Neural cell (in vitro differentiated cells): ENCODE data around the gene THTPA. TPM values are rescaled to one million over a fixed set of nuclear protein-coding genes. Genes with fewer than 3 reads are reported as not detected.

ENCODE experiments used
- H2AFZ ChIP-seq: fragments of 200-600, 300-800 bp; sonication (generic), shearing (Covaris generic); 2 replicates; pipeline ENCODE4 v1.6.0; 2014; ENCODE audit warnings: low read depth, mild to moderate bottlenecking, antibody characterized with exemption, low read length, moderate library complexity
- H3F3A ChIP-seq: fragments of 200-600 bp; shearing (Covaris generic); 2 replicates; pipeline ENCODE4 v1.6.1; 2016; ENCODE audit warnings: mild to moderate bottlenecking, moderate library complexity, mixed read lengths, antibody characterized with exemption, low read length; ENCODE audit not compliant: insufficient read depth, poor library complexity, severe bottlenecking
- H3K27ac ChIP-seq: fragments of 200-600, 300-800 bp; sonication (generic), shearing (Covaris generic); 2 replicates; pipeline ENCODE4 v1.5.1; 2014; ENCODE audit warnings: mild to moderate bottlenecking, low read length, moderate library complexity
- H3K27me3 ChIP-seq: fragments of 300-800, 200-600 bp; sonication (generic), shearing (Covaris generic); 2 replicates; pipeline ENCODE4 v1.6.0; 2014; ENCODE audit warnings: mild to moderate bottlenecking, low read depth, low read length, moderate library complexity; ENCODE audit not compliant: insufficient read depth
- H3K36me3 ChIP-seq: fragments of 300-800, 200-600 bp; sonication (generic), shearing (Covaris generic); 2 replicates; pipeline ENCODE4 v1.5.1; 2014; ENCODE audit warnings: mild to moderate bottlenecking, antibody characterized with exemption, low read length, moderate library complexity; ENCODE audit not compliant: insufficient read depth
- H3K4me2 ChIP-seq: fragments of 300-800, 200-600 bp; sonication (generic), shearing (Covaris generic); 2 replicates; pipeline ENCODE4 v1.6.0; 2014; ENCODE audit warnings: mild to moderate bottlenecking, low read length
- H3K4me3 ChIP-seq: fragments of 300-800, 200-600 bp; sonication (generic), shearing (Covaris generic); 2 replicates; pipeline ENCODE4 v1.5.1; 2014; ENCODE audit warnings: mild to moderate bottlenecking, low read length, moderate library complexity
- H3K79me2 ChIP-seq: fragments of 200-600 bp; shearing (Covaris generic); replicated peaks from 2 replicates; pipeline ENCODE4 v1.6.0; 2014; ENCODE audit warnings: mild to moderate bottlenecking, low read length, moderate library complexity; ENCODE audit not compliant: insufficient read depth
- H3K9ac ChIP-seq: fragments of 300-800, 200-600 bp; sonication (generic), shearing (Covaris generic); 2 replicates; pipeline ENCODE4 v1.6.1; 2016; ENCODE audit warnings: mild to moderate bottlenecking, low read length, mixed read lengths
- H3K9me2 ChIP-seq: fragments of 200-600 bp; shearing (Covaris generic); 2 replicates; pipeline ENCODE4 v1.6.1; 2016; ENCODE audit warnings: mild to moderate bottlenecking, low read length, mixed read lengths; ENCODE audit not compliant: insufficient read depth
- H3K9me3 ChIP-seq: fragments of 200-600, 300-800 bp; sonication (generic), shearing (Covaris generic); 2 replicates; pipeline ENCODE4 v1.6.1; 2016; ENCODE audit warnings: mild to moderate bottlenecking, mixed run types, low read length, moderate library complexity, mixed read lengths
- H4K20me1 ChIP-seq: fragments of 200-600 bp; shearing (Covaris generic); 2 replicates; pipeline ENCODE4 v1.6.1; 2016; ENCODE audit warnings: mild to moderate bottlenecking, mixed run types; ENCODE audit not compliant: insufficient read depth
- EP300 ChIP-seq: fragments of 450-650 bp; conservative IDR thresholded peaks from 2 replicates; pipeline ENCODE4 v1.6.1; 2014; ENCODE audit warnings: antibody characterized with exemption, mild to moderate bottlenecking, moderate library complexity; ENCODE audit not compliant: poor library complexity, severe bottlenecking
- EZH2 ChIP-seq: fragments of 200-600, 300-800 bp; shearing (Covaris generic), sonication (generic); IDR thresholded peaks from 2 replicates; pipeline ENCODE4 v1.6.1; 2014; ENCODE audit warnings: antibody characterized with exemption, low read length, borderline replicate concordance, mild to moderate bottlenecking; ENCODE audit not compliant: insufficient read depth, poor library complexity, severe bottlenecking
- MXI1 ChIP-seq: fragments of 450-650 bp; conservative IDR thresholded peaks from 2 replicates; pipeline ENCODE4 v1.6.1; 2014; ENCODE audit warnings: antibody characterized with exemption, mild to moderate bottlenecking; ENCODE audit not compliant: poor library complexity, severe bottlenecking
- POLR2AphosphoS5 ChIP-seq: IDR thresholded peaks from 2 replicates; pipeline ENCODE4 v1.6.1; 2012
- RAD21 ChIP-seq: fragments of 450-650 bp; conservative IDR thresholded peaks from 2 replicates; pipeline ENCODE4 v1.6.1; 2014; ENCODE audit warnings: antibody characterized with exemption, mild to moderate bottlenecking, moderate library complexity
- SMC3 ChIP-seq: fragments of 450-650 bp; conservative IDR thresholded peaks from 2 replicates; pipeline ENCODE4 v1.6.1; 2014; ENCODE audit warnings: antibody characterized with exemption, mild to moderate bottlenecking, moderate library complexity; ENCODE audit not compliant: poor library complexity
- TAF1 ChIP-seq: IDR thresholded peaks from 2 replicates; pipeline ENCODE4 v1.6.1; 2012; ENCODE audit warnings: low read depth
- polyA plus RNA-seq: library from polyadenylated mRNA; depleted of rRNA; stranded (reverse); fragments of >200 nt; gene quantifications from 2 replicates; pipeline ENCODE4 v1.2.3, GENCODE V29; 2014
- TF ChIP-seq, protein P1 (sequence below): fragments of 450-650 bp; IDR thresholded peaks from 2 replicates; pipeline ENCODE4 v1.5.1; 2014; ENCODE audit warnings: antibody characterized with exemption, mild to moderate bottlenecking, moderate library complexity; ENCODE audit not compliant: poor library complexity, severe bottlenecking
- TF ChIP-seq, protein P2 (sequence below): IDR thresholded peaks from 2 replicates; pipeline ENCODE4 v1.6.1; 2012; ENCODE audit warnings: borderline replicate concordance

The THTPA gene
- polyA plus RNA-seq, 1 donor from 2014 or later: 51.3 TPM

DNA sequence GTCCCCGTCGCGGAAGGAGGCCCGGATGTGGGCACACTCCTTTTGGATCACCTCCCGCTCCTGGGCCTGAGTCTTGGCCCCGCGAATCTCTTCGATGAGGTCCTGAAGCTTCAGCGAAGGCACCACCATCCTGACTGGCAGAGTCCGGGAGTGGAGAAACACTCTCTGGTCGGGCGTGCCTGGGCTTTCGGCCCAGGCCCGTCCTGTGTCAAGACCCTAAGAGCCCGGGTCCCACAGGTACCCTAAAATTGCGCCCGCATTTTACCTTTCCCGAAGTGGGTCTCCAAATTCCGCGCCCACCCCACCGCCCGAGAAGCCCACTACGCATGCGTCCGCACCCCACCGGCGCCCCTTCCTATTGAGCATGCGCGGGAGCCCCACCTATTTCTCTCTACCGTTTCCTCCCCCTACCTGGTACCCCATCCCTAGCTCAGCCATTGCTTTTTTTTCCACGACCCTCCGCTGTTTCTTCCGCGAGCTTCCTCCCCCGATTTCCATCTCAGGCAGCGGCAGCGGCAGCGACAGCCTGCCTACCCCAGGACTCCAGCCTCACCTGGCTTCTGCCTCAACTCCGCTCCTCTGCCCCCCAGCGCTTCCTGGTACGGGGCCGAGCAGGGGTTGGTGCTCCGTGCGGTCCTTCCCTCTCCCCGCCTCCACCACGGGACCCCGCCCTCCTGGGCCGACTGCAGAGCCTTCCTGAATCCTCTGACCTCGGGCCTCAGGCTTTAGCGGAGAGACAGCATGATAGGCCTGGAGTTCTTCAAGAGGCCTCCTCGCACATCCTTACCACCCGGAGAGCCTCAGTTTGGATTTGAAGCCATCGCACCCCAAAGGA lies 11.3 kb downstream of the THTPA start, which contains the start of gene AP1G2:
Gene AP1G2, minus strand, starts transcription at position 606 of the 835 bp plus-strand sequence. Its CDS starts 477 bp downstream, at position 129.
- Histone ChIP-seq H3K36me3 (no peaks in the 10 kb centered on the region), H3K4me3 (peak within 1 kb of the TSS; percentile 73), H3K9me2 (no peaks in the 10 kb centered on the region), H3K27me3 (no peaks in the 10 kb centered on the region), H4K20me1 (no peaks in the 10 kb centered on the region), H3K79me2 (no peaks in the 10 kb centered on the region), H2AFZ (peak within 1 kb of the TSS; percentile 42), H3K27ac (peak within 1 kb of the TSS; percentile 86), H3F3A (no peaks in the 10 kb centered on the region), H3K4me2 (peak within 1 kb of the TSS; percentile 68), H3K9ac (peak within 1 kb of the TSS; percentile 88), H3K9me3 (no peaks in the 10 kb centered on the region)
- peak; percentile 8 for TF ChIP-seq POLR2AphosphoS5
- TF ChIP-seq, protein P1, sequence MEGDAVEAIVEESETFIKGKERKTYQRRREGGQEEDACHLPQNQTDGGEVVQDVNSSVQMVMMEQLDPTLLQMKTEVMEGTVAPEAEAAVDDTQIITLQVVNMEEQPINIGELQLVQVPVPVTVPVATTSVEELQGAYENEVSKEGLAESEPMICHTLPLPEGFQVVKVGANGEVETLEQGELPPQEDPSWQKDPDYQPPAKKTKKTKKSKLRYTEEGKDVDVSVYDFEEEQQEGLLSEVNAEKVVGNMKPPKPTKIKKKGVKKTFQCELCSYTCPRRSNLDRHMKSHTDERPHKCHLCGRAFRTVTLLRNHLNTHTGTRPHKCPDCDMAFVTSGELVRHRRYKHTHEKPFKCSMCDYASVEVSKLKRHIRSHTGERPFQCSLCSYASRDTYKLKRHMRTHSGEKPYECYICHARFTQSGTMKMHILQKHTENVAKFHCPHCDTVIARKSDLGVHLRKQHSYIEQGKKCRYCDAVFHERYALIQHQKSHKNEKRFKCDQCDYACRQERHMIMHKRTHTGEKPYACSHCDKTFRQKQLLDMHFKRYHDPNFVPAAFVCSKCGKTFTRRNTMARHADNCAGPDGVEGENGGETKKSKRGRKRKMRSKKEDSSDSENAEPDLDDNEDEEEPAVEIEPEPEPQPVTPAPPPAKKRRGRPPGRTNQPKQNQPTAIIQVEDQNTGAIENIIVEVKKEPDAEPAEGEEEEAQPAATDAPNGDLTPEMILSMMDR: peak; percentile 12
- TF ChIP-seq EP300: no peak
- TF ChIP-seq, protein P2, sequence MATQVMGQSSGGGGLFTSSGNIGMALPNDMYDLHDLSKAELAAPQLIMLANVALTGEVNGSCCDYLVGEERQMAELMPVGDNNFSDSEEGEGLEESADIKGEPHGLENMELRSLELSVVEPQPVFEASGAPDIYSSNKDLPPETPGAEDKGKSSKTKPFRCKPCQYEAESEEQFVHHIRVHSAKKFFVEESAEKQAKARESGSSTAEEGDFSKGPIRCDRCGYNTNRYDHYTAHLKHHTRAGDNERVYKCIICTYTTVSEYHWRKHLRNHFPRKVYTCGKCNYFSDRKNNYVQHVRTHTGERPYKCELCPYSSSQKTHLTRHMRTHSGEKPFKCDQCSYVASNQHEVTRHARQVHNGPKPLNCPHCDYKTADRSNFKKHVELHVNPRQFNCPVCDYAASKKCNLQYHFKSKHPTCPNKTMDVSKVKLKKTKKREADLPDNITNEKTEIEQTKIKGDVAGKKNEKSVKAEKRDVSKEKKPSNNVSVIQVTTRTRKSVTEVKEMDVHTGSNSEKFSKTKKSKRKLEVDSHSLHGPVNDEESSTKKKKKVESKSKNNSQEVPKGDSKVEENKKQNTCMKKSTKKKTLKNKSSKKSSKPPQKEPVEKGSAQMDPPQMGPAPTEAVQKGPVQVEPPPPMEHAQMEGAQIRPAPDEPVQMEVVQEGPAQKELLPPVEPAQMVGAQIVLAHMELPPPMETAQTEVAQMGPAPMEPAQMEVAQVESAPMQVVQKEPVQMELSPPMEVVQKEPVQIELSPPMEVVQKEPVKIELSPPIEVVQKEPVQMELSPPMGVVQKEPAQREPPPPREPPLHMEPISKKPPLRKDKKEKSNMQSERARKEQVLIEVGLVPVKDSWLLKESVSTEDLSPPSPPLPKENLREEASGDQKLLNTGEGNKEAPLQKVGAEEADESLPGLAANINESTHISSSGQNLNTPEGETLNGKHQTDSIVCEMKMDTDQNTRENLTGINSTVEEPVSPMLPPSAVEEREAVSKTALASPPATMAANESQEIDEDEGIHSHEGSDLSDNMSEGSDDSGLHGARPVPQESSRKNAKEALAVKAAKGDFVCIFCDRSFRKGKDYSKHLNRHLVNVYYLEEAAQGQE: no peak
- no peak for TF ChIP-seq EZH2
- TF ChIP-seq TAF1: no peak
- peak; percentile 14 for TF ChIP-seq SMC3
- peak; percentile 46 for TF ChIP-seq MXI1
- peak; percentile 15 for TF ChIP-seq RAD21

DNA sequence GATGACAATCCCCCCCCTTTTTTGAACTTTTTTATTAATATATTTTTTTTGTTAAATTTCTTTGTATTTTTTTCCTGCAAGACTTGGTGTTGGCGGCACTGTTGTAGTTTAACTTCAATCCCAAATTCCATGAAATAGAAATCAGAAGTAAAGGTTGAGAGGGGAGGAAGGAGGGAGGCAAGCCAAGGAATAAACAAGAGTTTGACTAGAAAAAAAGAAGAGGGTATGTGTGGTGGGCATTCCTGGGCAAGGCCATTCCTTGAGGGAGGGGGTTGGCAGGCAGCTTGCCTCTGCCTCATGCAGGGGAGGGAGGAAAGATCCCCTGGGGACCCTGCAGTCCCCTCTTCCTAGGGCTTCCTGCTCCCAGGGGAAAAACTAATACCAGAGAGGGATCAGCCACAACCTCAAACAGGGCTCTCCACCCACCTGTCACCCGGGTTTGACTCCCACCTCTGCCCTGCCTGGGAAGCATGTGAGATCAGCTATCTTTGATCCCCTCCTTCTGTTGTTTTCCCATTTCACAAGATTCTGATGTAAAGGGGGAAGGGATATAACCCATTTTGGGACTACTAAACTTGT lies 12.0 kb downstream of the THTPA start:
- Histone ChIP-seq H3K27ac (peak overlapping the region; percentile 86), H2AFZ (no peak overlapping the region), H3K9me3 (no peaks in the 10 kb centered on the region), H3K27me3 (no peaks in the 10 kb centered on the region), H3K9me2 (no peaks in the 10 kb centered on the region), H3K79me2 (no peaks in the 10 kb centered on the region), H3F3A (no peaks in the 10 kb centered on the region), H3K4me2 (peak overlapping the region; percentile 68), H3K9ac (peak overlapping the region; percentile 88), H3K4me3 (peak overlapping the region; percentile 73), H4K20me1 (no peaks in the 10 kb centered on the region), H3K36me3 (no peaks in the 10 kb centered on the region)
- TF ChIP-seq, protein P2: no peak
- TF ChIP-seq, protein P1: no peak
- no peak for TF ChIP-seq EZH2
- TF ChIP-seq TAF1: no peak
- TF ChIP-seq RAD21: no peak
